Measurements from ENCODE around the gene MAP4K3. TPM values are rescaled to one million over a fixed set of nuclear protein-coding genes. Genes with fewer than 3 reads are reported as not detected.
A peak's percentile ranks its signal among the peaks of the same experiment; 100 is the strongest.

Gene MAP4K3
- total and polyA plus RNA-seq, 2 of the 4 experiments (the other 2 are of a cell fraction): 13.2 to 32.6 TPM

DNA sequence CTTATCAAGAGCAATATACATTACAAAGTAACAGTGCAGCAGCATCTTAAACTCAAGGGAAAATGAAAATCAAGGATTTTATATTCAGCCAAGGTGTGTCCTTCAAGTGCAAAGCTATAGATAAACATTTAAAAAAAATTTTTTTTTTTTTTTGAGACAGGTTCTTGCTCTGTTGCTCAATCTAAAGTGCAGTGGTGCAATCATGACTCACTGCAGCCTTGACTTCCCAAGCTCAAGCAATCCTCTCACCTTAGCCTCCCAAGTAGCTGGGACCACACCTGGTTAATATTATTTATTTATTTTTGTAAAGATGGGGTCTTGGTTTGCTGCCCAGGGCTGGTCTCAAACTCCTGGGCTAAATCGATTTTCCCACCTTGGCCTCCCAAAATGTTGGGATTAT is 202.3 kb downstream of the MAP4K3 start:
- Histone ChIP-seq H3K14ac (replicated peaks; ENCODE audit: low read depth, low read length) (no peak overlapping the region), H4K20me1 (ENCODE audit: insufficient read depth, low read length) (no peaks in the 10 kb centered on the region), H3K36me3 (ENCODE audit: control insufficient read depth, insufficient read depth, low read length) (0 out of 2 replicates have a peak, but pooled peaks cover 1% of the 10 kb centered on the region), H2BK20ac (ENCODE audit: low read depth, low read length) (no peak overlapping the region), H3K27me3 (ENCODE audit: control insufficient read depth, insufficient read depth, low read length) (no peaks in the 10 kb centered on the region), H3K27ac (ENCODE audit: insufficient read depth, low read length) (no peak overlapping the region), H3K4ac (ENCODE audit: low read depth, low read length) (no peak overlapping the region), H2BK15ac (ENCODE audit: low read depth, low read length) (no peak overlapping the region), H3K23ac (ENCODE audit: low read depth, low read length) (no peak overlapping the region), H3K4me1 (ENCODE audit: control insufficient read depth, insufficient read depth, low read length) (no peaks in the 10 kb centered on the region), H3K56ac (ENCODE audit: extremely low read depth, insufficient read depth, low read length) (no peak overlapping the region), H3K4me2 (ENCODE audit: low read depth, low read length) (no peak overlapping the region), H2AK5ac (ENCODE audit: low read depth, low read length) (no peak overlapping the region), H3K9me3 (ENCODE audit: control insufficient read depth, insufficient read depth, low read length) (no peaks in the 10 kb centered on the region), H3K4me3 (ENCODE audit: insufficient read depth, low read depth, low read length) (no peak overlapping the region), H2AK9ac (replicated peaks; ENCODE audit: low read depth, low read length, poor library complexity) (no peak overlapping the region), H2AFZ (replicated peaks; ENCODE audit: low read length, poor library complexity) (no peak overlapping the region), H4K91ac (ENCODE audit: insufficient read depth, low read depth, low read length) (no peak overlapping the region), H4K8ac (ENCODE audit: low read depth in 2 of 2, low read length in 2 of 2) (no peak overlapping the region), H3K9me1 (ENCODE audit: insufficient read depth, low read length) (no peaks in the 10 kb centered on the region), H3K9ac (ENCODE audit: low read depth, low read length) (no peak overlapping the region), H3K18ac (ENCODE audit: low read depth, low read length) (no peak overlapping the region), H2BK120ac (ENCODE audit: low read depth, low read length) (no peak overlapping the region), H4K5ac (ENCODE audit: low read depth, low read length) (no peak overlapping the region), H2BK5ac (ENCODE audit: low read depth, low read length, poor library complexity, severe bottlenecking) (no peak overlapping the region), H3K79me1 (ENCODE audit: low read depth in 1 of 2, low read length in 2 of 2) (no peaks in the 10 kb centered on the region)
- no peak for ATAC-seq (ENCODE audit: low read depth)
- peak; percentile 30 for DNase-seq
- intact Hi-C loops (cut with micrococcal nuclease): no loop called here
- in situ Hi-C loops (cut with MboI; ENCODE audit: low sequenced_read_pairs): no loop called here
- WGBS, 2 experiments (ENCODE audit: extremely low coverage in 2 of 2, insufficient read length in 1 of 2): no CpG with 5 or more reads among the region's 1 CpG
- TF ChIP-seq RFX5 (IDR thresholded peaks at IDR 0.05; ENCODE audit: low read depth, low read length) (no peak), SMC3 (IDR thresholded peaks at IDR 0.05; ENCODE audit: low read depth, low read length) (no peak), CEBPB (IDR thresholded peaks at IDR 0.05; ENCODE audit: low read depth, low read length) (peak; percentile 76), CHD1 (IDR thresholded peaks at IDR 0.05; ENCODE audit: low read depth, low read length) (no peak), FOS (IDR thresholded peaks at IDR 0.05; ENCODE audit: low read depth, low read length) (no peak)
- POLR2A ChIA-PET (ENCODE audit: unreplicated experiment): interaction anchor here (0.6 kb wide), 1 partner anchor 27 kb away, joined by 3 read pairs; no protein-coding TSS in a partner anchor
- no TSS peak for BruUV-seq (replicated peaks)
- CTCF ChIA-PET: interaction anchor here (1.4 kb wide), 1 partner anchor 288 kb away, joined by 5 read pairs; no protein-coding TSS in a partner anchor
- dilution Hi-C loops (cut with HindIII; ENCODE audit: low sequenced_read_pairs, unreplicated experiment): no loop called here

Measured in IMR-90 (cell line).